DOHH2 (cell line): ENCODE data around the gene SLC16A9.

ENCODE experiments used
- CTCF ChIP-seq: fragments of 200-600 bp; sonication (generic); IDR thresholded peaks from one replicate; pipeline ENCODE4 v1.5.1; 2014; ENCODE audit warnings: antibody characterized with exemption, mild to moderate bottlenecking, low read depth, low read length; ENCODE audit not compliant: poor library complexity, severe bottlenecking
- EZH2phosphoT487 ChIP-seq: fragments of 200-600 bp; sonication (generic); IDR thresholded peaks from 2 replicates; pipeline ENCODE4 v1.6.1; 2017; ENCODE audit warnings: borderline replicate concordance, mild to moderate bottlenecking, antibody characterized with exemption, low read length, moderate library complexity, mixed read lengths

GRCh38 chr10:59719374-59719773 lies 9.7 kb upstream of the SLC16A9 start:
- no peak for TF ChIP-seq CTCF
- TF ChIP-seq EZH2phosphoT487: no peak
